Chondrocyte (in vitro differentiated cells): Measurements from ENCODE around the gene SCUBE1. TPM values are rescaled to one million over a fixed set of nuclear protein-coding genes. Genes with fewer than 3 reads are reported as not detected.
A peak's percentile ranks its signal among the peaks of the same experiment; 100 is the strongest.

ENCODE experiments used
- DNase-seq: peaks from one replicate; pipeline ENCODE4 v3.0.0; 2021; ENCODE audit warnings: mixed read lengths, low spot score
- H3K27ac Mint-ChIP-seq: one replicate; pipeline ENCODE4 v1.8.0; 2021; ENCODE audit warnings: mild to moderate bottlenecking, moderate library complexity, mixed read lengths; ENCODE audit not compliant: unreplicated experiment
- H3K27me3 Mint-ChIP-seq: 2 replicates; pipeline ENCODE4 v1.8.0; 2021; ENCODE audit warnings: low read depth, mixed read lengths
- H3K36me3 Mint-ChIP-seq: 2 replicates; pipeline ENCODE4 v1.8.0; 2021; ENCODE audit warnings: low read depth, mixed read lengths
- H3K4me1 Mint-ChIP-seq: 2 replicates; pipeline ENCODE4 v1.8.0; 2021; ENCODE audit warnings: low read depth, mild to moderate bottlenecking, mixed read lengths
- H3K4me3 Mint-ChIP-seq: one replicate; pipeline ENCODE4 v1.8.0; 2021; ENCODE audit warnings: mild to moderate bottlenecking, moderate library complexity, mixed read lengths; ENCODE audit not compliant: unreplicated experiment
- H3K9me3 Mint-ChIP-seq: 2 replicates; pipeline ENCODE4 v1.8.0; 2021; ENCODE audit warnings: low read depth, mixed read lengths
- total RNA-seq: library from RNA; stranded (reverse); gene quantifications from 3 replicates; pipeline ENCODE4 v1.2.1, GENCODE V29; 2021
- TF ChIP-seq, protein P1 (sequence below): fragments of 200-600 bp; sonication (generic); IDR thresholded peaks from 2 replicates; pipeline ENCODE4 v1.5.0; 2021; ENCODE audit warnings: antibody characterized with exemption, mild to moderate bottlenecking, moderate library complexity

SCUBE1 gene
- total RNA-seq, 1 donor from 2014 or later: 3.2 TPM

DNA sequence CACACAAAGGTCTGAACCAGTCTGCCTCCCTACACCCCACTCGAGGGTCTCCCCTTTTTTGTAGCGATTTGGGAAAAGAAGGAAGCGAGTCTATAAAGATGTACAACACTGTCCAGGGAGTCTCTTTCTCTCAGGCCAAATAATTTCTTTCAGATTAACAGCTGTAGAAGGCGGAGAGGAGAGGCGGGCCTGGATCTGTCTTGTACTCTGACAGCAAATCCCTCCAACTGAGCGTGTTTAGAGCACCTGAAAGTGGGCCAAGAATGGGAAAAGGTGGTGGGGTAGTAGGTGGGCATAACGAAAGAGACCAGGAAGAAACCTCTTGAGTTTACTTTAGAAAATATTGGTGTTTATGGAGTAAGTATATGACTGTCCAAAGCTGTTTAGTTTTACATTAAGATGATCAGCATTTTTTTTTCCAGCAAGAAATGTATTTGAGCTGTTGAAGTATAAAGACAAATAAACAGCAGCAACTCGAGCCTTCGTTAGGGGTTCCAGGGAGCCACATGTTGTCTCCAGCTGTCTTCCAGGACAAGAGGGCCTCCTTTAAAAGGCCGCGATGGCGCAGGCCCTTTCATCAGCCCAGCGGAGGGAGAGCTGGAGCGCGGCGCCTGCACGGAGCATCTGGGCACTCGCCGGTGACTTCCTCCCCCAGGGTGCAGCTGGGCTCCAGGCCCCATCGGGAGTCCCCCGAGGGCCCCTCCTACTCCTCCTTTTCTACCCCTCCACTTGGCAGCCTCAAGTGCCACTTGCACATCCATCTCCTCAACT, 34.9 kb downstream of the SCUBE1 start:
- TF ChIP-seq, protein P1, sequence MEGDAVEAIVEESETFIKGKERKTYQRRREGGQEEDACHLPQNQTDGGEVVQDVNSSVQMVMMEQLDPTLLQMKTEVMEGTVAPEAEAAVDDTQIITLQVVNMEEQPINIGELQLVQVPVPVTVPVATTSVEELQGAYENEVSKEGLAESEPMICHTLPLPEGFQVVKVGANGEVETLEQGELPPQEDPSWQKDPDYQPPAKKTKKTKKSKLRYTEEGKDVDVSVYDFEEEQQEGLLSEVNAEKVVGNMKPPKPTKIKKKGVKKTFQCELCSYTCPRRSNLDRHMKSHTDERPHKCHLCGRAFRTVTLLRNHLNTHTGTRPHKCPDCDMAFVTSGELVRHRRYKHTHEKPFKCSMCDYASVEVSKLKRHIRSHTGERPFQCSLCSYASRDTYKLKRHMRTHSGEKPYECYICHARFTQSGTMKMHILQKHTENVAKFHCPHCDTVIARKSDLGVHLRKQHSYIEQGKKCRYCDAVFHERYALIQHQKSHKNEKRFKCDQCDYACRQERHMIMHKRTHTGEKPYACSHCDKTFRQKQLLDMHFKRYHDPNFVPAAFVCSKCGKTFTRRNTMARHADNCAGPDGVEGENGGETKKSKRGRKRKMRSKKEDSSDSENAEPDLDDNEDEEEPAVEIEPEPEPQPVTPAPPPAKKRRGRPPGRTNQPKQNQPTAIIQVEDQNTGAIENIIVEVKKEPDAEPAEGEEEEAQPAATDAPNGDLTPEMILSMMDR: no peak

DNA sequence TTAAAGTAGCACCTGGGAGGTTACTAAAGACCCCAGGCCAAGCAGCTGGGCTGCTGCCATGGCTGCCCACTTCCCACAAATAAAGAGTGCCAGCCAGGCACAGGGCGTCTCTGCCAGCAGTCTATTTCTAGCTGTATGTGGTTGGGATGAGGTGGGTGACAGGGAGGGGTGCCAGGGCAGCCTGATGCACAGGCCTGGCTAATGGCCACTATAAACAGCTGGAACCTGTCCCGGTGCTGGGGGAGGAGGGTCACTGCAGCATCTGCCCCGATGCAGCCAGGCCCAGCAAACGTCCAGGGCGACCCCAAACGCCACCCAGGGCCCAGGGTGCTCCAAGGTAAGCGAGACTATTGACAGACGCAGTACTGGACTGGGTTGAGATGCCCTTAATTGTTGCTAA, 37.4 kb downstream of the SCUBE1 start:
- Mint-ChIP-seq H3K27me3 (peaks cover 57% of the 10 kb centered on the region), H3K9me3 (no peaks in the 10 kb centered on the region), H3K4me1 (peaks cover 48% of the 10 kb centered on the region), H3K27ac (no peak overlapping the region), H3K4me3 (no peak overlapping the region), H3K36me3 (no peaks in the 10 kb centered on the region)
- DNase-seq: no peak
- TF ChIP-seq, protein P1: no peak

More for the DNA sequence above, 34.9 kb downstream of the SCUBE1 start:
- no peak overlapping the region for H3K27ac Mint-ChIP-seq
- peaks cover 40% of the 10 kb centered on the region for H3K27me3 Mint-ChIP-seq
- H3K36me3 Mint-ChIP-seq: no peaks in the 10 kb centered on the region
- peaks cover 30% of the 10 kb centered on the region for H3K4me1 Mint-ChIP-seq
- H3K4me3 Mint-ChIP-seq: no peak overlapping the region
- DNase-seq: peak; percentile 62
- no peaks in the 10 kb centered on the region for H3K9me3 Mint-ChIP-seq

DNA sequence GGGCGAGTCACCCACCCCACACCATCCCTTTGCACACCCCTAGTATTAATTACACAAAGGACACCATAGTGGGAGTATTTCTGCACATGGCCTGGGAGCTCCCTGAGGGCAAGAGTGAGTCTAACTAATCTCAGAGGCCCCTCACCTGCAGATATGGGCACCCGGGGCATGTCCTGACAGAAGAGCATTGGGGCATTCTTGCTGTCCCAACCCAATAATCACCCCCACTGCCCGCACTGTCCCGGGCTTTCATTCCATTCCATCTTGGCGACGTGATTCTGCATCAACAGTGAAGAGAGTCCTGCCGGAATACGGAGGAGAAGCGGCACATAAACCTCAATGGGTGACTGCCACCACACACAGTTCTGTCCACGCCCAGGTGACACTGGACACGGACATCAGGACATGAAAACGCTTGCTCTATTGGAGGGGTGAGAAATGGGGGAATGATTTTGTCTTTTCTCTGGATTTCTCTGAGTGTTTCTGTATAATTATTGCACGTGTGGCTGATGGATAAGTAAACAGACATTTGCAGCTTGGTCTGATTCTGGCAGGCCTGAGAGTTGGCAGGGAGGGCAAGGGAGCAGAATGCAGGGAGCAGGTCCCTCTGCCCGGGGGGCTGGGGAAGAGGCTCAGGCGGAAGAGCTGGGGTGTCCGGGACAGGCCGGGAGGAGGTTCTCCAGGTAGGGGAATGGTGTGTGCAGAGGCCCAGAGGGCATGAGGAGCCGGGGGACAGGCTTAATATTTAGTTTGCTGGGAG, 38.2 kb downstream of the SCUBE1 start:
- Mint-ChIP-seq H3K4me1 (peaks cover 48% of the 10 kb centered on the region), H3K9me3 (no peaks in the 10 kb centered on the region), H3K27ac (no peak overlapping the region), H3K4me3 (no peak overlapping the region), H3K27me3 (peaks cover 54% of the 10 kb centered on the region), H3K36me3 (no peaks in the 10 kb centered on the region)
- TF ChIP-seq, protein P1: no peak
- DNase-seq: no peak

DNA sequence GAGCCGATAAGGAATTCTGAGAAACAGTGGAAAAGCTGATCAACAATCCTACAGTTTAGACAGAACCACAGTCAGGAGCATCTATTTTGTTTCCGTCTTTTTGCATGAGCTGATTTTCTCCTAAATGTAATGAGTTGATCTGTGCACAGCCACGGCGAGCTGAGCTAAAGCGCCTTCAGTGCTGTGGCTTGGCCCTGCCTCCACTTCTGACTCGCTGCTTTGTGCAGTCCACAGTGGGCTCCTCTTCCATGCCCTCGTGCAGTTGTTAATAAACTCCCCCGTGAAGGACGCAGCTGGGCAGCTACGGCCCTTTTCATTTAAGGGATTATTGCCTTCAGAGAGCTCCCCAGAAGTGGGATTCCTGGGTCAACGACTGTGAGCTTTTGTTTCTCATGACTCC, 39.4 kb downstream of the SCUBE1 start:
- Mint-ChIP-seq H3K4me3 (no peak overlapping the region), H3K27me3 (peaks cover 49% of the 10 kb centered on the region), H3K27ac (no peak overlapping the region), H3K36me3 (no peaks in the 10 kb centered on the region), H3K4me1 (peaks cover 48% of the 10 kb centered on the region), H3K9me3 (no peaks in the 10 kb centered on the region)
- no peak for DNase-seq
- TF ChIP-seq, protein P1: no peak

DNA sequence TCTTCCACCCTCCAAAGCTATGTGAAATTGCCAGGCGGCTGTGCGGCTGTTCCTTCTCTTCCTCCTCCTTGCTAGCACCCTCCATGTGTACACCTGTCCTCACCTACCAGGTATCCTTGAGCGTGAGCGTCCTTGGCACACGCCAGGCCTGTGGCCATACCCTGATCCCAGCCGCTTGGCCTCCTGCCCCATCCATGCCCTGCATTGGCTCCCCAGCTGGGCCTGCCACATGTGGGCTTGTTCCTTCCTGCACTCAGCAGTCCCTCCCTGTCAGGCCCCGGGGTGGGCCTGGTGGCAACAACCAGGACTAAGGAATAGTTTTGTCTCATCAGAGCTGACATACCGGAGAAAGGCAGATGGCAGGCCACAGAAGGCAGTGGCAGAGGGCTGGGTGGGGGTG, 40.0 kb downstream of the SCUBE1 start:
- no peak overlapping the region for H3K27ac Mint-ChIP-seq
- no peak for DNase-seq
- H3K4me1 Mint-ChIP-seq: peaks cover 51% of the 10 kb centered on the region
- TF ChIP-seq, protein P1: no peak
- H3K36me3 Mint-ChIP-seq: no peaks in the 10 kb centered on the region
- no peak overlapping the region for H3K4me3 Mint-ChIP-seq
- peaks cover 49% of the 10 kb centered on the region for H3K27me3 Mint-ChIP-seq
- no peaks in the 10 kb centered on the region for H3K9me3 Mint-ChIP-seq
